PFSK-1 (cell line): Measurements from ENCODE around the gene COL9A2.

Experiments
- FOXP2 ChIP-seq: optimal IDR thresholded peaks from 2 replicates; pipeline ENCODE3; 2011; ENCODE audit warnings: borderline replicate concordance, control low read depth, inconsistent platforms; ENCODE audit not compliant: insufficient read depth; ENCODE audit errors: extremely low read length, extremely low read depth
- POLR2AphosphoS5 ChIP-seq: IDR thresholded peaks from 2 replicates; pipeline ENCODE4 v1.6.1; 2012; ENCODE audit warnings: low read depth, mild to moderate bottlenecking, control low read depth, low read length, moderate library complexity
- SIN3A ChIP-seq: IDR thresholded peaks from 2 replicates; pipeline ENCODE4 v1.6.1; 2012; ENCODE audit warnings: mild to moderate bottlenecking, low read length, moderate library complexity, borderline replicate concordance; ENCODE audit not compliant: insufficient read depth
- TAF1 ChIP-seq: IDR thresholded peaks from 2 replicates; pipeline ENCODE4 v1.6.1; 2012; ENCODE audit warnings: low read length, control low read depth, borderline replicate concordance; ENCODE audit not compliant: insufficient read depth
- TF ChIP-seq, protein P1 (sequence below), 2 experiments: IDR thresholded peaks; 2 replicates each; pipeline versions ENCODE4 v1.6.1 to v1.8.0; 2011 to 2012; ENCODE audit warnings: low read depth in 2 of 2, low read length in 2 of 2, control low read depth in 1 of 2, inconsistent platforms in 1 of 2, mild to moderate bottlenecking in 1 of 2, moderate library complexity in 1 of 2; ENCODE audit not compliant: insufficient read depth in 1 of 2

COL9A2 gene

DNA sequence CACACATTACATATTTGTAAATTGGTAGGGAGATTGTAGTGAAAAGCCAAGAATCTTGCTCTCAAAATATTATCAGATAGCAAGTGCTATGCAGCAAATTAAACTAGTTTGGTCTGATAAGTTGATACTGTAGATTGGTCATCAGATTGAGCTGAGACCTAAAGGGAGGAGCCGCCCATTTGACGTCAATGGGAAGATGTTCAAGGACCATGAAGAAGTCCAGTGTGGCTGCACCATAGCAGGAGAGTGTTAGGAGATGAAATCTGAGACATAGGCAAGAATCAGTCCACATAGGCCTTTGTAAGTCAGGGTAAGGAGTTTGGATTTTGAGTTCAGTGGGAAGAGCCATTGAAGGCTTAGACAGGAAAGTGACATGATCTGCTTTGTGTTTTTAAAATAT, 42.8 kb downstream of the COL9A2 start:
- TF ChIP-seq, protein P1, sequence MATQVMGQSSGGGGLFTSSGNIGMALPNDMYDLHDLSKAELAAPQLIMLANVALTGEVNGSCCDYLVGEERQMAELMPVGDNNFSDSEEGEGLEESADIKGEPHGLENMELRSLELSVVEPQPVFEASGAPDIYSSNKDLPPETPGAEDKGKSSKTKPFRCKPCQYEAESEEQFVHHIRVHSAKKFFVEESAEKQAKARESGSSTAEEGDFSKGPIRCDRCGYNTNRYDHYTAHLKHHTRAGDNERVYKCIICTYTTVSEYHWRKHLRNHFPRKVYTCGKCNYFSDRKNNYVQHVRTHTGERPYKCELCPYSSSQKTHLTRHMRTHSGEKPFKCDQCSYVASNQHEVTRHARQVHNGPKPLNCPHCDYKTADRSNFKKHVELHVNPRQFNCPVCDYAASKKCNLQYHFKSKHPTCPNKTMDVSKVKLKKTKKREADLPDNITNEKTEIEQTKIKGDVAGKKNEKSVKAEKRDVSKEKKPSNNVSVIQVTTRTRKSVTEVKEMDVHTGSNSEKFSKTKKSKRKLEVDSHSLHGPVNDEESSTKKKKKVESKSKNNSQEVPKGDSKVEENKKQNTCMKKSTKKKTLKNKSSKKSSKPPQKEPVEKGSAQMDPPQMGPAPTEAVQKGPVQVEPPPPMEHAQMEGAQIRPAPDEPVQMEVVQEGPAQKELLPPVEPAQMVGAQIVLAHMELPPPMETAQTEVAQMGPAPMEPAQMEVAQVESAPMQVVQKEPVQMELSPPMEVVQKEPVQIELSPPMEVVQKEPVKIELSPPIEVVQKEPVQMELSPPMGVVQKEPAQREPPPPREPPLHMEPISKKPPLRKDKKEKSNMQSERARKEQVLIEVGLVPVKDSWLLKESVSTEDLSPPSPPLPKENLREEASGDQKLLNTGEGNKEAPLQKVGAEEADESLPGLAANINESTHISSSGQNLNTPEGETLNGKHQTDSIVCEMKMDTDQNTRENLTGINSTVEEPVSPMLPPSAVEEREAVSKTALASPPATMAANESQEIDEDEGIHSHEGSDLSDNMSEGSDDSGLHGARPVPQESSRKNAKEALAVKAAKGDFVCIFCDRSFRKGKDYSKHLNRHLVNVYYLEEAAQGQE (IDR thresholded peaks at IDR 0.05; ENCODE audit: insufficient read depth in 1 of 2, low read depth in 2 of 2, low read length in 2 of 2): no peak
- TF ChIP-seq SIN3A: no peak
- no peak for TF ChIP-seq FOXP2
- no peak for TF ChIP-seq POLR2AphosphoS5
- no peak for TF ChIP-seq TAF1

DNA sequence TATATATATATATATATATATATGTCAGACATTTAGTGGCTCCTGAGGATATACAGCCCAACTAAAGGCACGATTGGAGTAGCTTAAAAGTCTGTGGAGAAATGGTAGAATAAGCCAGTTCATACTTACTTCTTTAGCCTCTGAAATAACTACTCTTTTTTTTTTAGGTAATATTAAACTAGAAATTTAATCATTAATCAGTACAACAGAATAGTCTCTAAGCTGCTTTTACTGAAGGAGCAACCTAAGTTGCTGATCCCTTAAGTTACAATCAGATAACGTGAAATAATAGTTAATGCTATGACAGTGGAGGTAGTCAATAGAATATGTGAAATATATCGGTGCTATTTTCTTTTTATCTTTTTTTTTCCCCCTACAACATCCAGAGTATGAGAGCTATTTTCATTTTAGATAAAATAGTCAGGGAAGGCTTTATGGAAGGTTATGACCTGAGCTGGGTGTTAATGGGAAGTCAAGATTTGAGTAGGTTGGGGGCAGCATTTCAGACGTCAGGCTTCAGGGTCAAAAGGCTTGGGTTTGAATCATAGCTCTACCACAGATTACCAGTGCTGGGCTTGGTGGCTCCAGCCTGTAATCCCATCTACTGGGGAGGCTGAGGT, 43.4 kb downstream of the COL9A2 start:
- TF ChIP-seq POLR2AphosphoS5 (no peak), SIN3A (no peak), FOXP2 (no peak), TAF1 (no peak)
- TF ChIP-seq, protein P1 (IDR thresholded peaks at IDR 0.05; ENCODE audit: insufficient read depth in 1 of 2, low read depth in 2 of 2, low read length in 2 of 2): no peak

DNA sequence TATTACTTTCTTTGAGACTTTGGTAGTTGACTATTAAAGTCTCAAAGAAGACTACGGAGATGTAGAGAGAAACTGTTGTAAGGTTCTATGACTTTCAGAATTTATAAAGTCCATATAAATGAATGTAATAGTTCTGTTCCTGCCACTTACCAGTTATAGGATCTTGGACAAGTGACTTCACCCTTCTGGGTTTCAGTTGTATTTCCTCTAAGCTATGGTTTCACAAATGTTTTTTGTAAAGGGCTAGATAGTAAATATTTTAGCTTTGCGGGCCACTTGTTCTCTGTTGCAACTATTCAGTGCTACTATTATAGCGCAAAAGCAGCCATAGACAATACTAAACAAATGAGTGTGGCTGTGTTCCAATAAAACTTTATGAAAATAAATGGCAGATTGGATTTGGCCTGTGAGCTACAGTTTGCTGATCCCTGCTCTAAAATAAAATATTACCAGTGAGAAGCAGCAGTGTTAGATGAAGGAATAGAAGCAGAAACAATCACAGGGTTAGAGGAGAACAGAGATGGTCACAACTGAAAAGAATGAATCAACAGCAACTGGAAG, 44.4 kb downstream of the COL9A2 start:
- TF ChIP-seq FOXP2: no peak
- no peak for TF ChIP-seq POLR2AphosphoS5
- TF ChIP-seq, protein P1 (IDR thresholded peaks at IDR 0.05; ENCODE audit: insufficient read depth in 1 of 2, low read depth in 2 of 2, low read length in 2 of 2): no peak

DNA sequence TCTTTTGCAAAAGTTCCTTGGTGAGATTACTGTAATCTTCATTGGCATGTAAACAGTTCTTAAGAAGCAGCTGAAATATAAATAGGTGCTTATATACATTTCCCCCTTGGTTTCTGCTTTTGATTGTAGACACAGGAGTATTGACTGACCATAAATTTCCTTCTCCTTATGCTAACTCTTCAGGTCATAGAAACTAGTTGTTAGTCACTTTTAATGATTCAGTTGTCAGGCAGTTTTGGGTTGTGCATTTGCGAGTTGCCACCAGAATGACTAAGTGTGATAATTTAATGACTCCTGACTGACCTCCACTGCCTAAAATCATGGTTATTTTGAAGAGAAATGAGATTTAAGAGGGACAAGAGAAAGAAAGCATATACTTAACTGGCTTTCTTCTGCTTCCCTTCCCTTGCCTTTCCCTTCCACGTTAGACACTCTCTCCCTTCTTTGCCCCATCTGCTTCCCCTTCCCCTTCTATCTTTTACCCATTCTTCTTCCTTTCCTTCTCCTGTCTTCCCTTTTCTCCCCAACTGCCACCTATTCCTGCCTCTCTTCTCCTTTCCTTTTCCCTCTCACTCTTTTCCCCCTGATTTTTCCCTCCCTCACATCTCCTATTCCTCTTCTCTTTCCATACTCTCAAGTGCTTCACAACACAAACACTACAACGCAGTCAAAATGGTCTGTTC, 46.8 kb downstream of the COL9A2 start:
- TF ChIP-seq, protein P1 (IDR thresholded peaks at IDR 0.05; ENCODE audit: insufficient read depth in 1 of 2, low read depth in 2 of 2, low read length in 2 of 2): no peak
- TF ChIP-seq FOXP2: no peak
- no peak for TF ChIP-seq POLR2AphosphoS5
- no peak for TF ChIP-seq SIN3A
- no peak for TF ChIP-seq TAF1

DNA sequence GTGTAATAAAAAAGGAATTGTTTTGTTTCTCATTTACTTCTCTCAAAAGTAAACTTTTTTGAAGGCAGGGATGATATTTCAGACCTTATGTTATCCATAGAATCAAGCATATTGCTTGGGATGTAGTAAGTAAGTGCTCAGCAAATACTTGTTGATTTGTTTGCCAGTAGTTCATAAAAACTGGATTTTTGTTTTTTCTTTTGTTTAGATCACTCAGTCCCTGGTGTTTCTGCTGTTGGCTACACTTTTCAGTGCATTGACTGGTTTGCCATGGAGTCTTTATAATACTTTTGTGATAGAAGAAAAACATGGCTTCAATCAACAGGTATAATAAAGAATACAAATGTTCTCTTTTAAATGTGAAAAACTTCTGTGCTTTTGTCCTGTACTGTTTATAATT, 48.9 kb downstream of the COL9A2 start:
- TF ChIP-seq POLR2AphosphoS5 (no peak), SIN3A (no peak)
